Right lobe of liver (tissue), 4 donors: ENCODE results near the gene RARB.

Source experiments
- POLR2A ChIP-seq: fragments of 450-650 bp; IDR thresholded peaks from one replicate; pipeline ENCODE4 v1.6.1; 2017; ENCODE audit warnings: antibody characterized with exemption, mild to moderate bottlenecking
- TF ChIP-seq, protein P1 (sequence below), 4 donors: fragments of 200-600 bp in 3 of 4; fragments of 450-650 bp in 1 of 4; IDR thresholded peaks; one replicate each; pipeline versions ENCODE4 v1.5.1 to v1.8.0; 2016 to 2022; ENCODE audit warnings: antibody characterized with exemption in 4 of 4, mild to moderate bottlenecking in 2 of 4
- donor health status: DM: no; HTN: no; CAD: no.
- donor health status: DM: no; HTN: no; CAD: no.
- donor health status: DM: no; HTN: yes; CAD: no.

DNA sequence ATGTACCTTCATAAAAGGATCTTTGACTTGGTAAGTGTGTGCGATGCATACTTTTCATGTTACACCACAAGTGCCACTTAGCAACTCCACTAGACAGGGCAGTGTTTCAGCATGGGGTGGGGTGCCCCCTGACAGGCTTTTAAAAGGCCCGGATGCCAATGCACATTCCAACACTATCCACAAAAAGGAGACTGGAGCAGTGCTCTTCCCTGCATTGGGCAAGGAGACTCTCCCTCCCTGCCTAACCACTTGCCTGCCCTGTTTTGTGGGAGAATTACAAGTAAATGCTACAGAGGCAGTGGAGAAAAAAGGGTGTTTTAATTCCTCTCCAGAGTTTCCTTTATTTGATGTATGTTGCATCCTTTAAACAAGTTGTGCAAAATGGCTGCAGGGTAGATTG is 1.7 kb upstream of the RARB start:
- TF ChIP-seq, protein P1, sequence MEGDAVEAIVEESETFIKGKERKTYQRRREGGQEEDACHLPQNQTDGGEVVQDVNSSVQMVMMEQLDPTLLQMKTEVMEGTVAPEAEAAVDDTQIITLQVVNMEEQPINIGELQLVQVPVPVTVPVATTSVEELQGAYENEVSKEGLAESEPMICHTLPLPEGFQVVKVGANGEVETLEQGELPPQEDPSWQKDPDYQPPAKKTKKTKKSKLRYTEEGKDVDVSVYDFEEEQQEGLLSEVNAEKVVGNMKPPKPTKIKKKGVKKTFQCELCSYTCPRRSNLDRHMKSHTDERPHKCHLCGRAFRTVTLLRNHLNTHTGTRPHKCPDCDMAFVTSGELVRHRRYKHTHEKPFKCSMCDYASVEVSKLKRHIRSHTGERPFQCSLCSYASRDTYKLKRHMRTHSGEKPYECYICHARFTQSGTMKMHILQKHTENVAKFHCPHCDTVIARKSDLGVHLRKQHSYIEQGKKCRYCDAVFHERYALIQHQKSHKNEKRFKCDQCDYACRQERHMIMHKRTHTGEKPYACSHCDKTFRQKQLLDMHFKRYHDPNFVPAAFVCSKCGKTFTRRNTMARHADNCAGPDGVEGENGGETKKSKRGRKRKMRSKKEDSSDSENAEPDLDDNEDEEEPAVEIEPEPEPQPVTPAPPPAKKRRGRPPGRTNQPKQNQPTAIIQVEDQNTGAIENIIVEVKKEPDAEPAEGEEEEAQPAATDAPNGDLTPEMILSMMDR (IDR thresholded peaks at IDR 0.05), result no peak
- no peak for TF ChIP-seq POLR2A
